ENCODE results near the gene SH3PXD2B.

The SH3PXD2B gene

DNA sequence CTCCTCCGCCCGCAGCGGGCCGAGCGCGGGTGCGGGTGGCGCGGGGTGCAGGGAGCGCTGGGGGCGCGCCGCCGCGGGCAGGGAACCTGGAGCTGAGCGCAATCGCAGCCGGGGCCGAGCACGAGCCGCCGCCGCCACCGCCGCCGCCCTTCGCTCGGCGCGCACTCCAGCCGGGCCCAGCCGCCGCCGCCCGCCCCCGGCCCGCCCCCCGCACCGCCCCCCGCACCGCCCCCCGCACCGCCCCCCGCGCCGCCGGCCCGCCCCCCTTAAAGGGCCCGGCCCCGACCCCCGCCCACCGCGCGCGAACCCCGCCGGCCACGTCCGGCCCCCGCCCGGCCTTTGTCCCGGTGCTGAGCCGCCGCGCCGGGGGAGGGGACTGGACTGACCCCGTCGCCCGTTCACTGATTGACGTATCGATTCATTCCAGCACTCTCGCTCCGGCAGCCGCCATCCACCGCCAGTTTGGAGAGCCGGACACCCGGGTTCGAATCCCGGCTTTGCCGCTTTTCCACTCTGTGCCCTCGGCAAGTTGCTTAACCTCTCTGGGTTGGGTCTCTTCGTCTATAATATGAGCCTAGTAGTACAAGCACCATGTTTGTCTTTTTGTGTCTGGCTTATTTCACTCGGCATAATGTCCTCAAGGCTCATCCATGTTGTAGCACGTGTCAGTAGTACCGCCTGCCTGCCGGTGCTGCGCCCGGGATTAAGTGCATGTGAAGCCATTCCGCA, at the start of gene SH3PXD2B:
Gene SH3PXD2B, minus strand, starts transcription at position 168 of the 729 bp plus-strand sequence. CDS start 173 bp downstream, outside the sequence.
- DNase-seq = peak; percentile 62
- no peak within 1 kb of the TSS for H3K27ac Mint-ChIP-seq
- peak within 1 kb of the TSS; percentile 63 for H3K4me3 Mint-ChIP-seq
- CTCF ChIA-PET = no interaction called here
- H3K27me3 Mint-ChIP-seq = peaks cover 60% of the 10 kb centered on the region
- peaks cover 12% of the 10 kb centered on the region for H3K4me1 Mint-ChIP-seq
- H3K9me3 Mint-ChIP-seq = no peaks in the 10 kb centered on the region
- H3K36me3 Mint-ChIP-seq = no peaks in the 10 kb centered on the region

DNA sequence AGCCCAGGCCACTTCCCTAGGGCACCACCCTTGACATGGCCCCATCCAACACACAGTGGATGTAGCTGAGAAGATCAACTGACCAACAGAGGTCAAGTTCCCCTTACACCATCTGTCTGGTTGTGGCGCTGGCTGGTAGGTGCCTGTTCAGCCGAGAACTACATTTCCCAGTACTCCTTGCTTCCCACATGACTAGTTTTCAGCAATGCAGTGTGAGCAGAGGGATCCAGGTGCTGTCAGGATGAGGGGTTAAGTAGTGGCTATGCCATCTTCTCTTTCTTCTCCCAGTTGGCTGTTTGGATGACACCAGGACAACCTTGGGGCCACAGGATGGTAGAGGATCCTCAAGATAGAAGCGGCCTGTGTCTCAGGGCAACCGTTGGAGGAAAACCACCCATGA, 48.6 kb upstream of the SH3PXD2B start:
- peaks cover 14% of the 10 kb centered on the region for H3K27me3 Mint-ChIP-seq
- no peaks in the 10 kb centered on the region for H3K9me3 Mint-ChIP-seq
- CTCF ChIA-PET = no interaction called here
- no peak overlapping the region for H3K4me3 Mint-ChIP-seq
- H3K27ac Mint-ChIP-seq = no peak overlapping the region
- no peaks in the 10 kb centered on the region for H3K4me1 Mint-ChIP-seq
- DNase-seq = no peak
- H3K36me3 Mint-ChIP-seq = no peaks in the 10 kb centered on the region

DNA sequence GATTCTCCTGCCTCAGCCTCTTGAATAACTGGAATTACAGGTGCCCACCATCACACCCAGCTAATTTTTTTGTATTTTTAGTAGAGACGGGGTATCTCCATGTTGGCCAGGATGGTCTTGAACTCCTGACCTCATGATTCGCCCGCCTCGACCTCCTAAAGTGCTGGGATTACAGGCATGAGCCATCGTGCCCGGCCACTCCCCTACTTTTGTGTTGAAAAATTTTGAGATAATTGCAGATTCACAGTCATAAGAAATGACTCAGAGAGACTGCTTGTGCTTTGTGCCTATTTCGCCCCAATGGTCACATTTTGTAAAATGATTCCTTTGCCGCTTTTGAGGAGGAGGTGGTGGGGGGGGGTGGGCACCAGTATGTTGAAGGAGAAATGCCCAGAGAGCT, 48.1 kb upstream of the SH3PXD2B start:
- no peak for DNase-seq
- no peaks in the 10 kb centered on the region for H3K4me1 Mint-ChIP-seq
- peaks cover 11% of the 10 kb centered on the region for H3K27me3 Mint-ChIP-seq
- no peaks in the 10 kb centered on the region for H3K36me3 Mint-ChIP-seq
- no peak overlapping the region for H3K4me3 Mint-ChIP-seq
- CTCF ChIA-PET = no interaction called here
- H3K9me3 Mint-ChIP-seq = no peaks in the 10 kb centered on the region
- no peak overlapping the region for H3K27ac Mint-ChIP-seq

DNA sequence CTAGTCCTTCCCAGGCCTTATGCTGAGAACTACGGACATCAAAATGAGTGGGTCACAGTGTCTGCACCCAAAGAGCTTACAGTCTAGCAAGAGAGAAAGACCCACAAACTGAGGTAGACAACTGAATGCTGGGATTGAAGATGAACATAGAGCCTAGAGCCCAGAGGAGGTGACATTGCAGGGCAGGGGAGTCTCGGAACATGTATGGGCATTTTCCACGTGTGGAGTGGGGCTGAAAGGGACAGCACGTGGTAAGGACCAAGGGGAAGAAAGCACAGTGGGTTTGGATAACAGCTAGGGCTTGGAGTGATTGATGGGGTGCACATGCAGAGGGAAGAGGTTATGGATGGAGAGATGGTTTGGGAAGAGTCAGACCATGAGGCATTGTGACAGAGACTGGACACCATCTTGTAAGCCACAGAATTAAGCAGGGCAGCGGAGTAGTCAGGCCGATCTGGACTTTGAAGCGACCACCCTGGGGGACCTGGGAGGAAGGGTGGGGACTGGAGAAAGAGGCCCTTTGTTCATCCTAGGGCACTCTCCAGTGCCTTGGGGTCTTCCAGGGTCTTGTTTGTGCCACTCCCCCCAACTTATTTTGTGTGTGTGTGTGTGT, 47.5 kb upstream of the SH3PXD2B start:
- CTCF ChIA-PET = interaction anchor here (1.7 kb wide), 1 partner anchor 20 kb away, joined by 4 read pairs; no protein-coding TSS in a partner anchor
- peaks cover 16% of the 10 kb centered on the region for H3K27me3 Mint-ChIP-seq
- no peaks in the 10 kb centered on the region for H3K9me3 Mint-ChIP-seq
- H3K27ac Mint-ChIP-seq = no peak overlapping the region
- no peak for DNase-seq
- no peaks in the 10 kb centered on the region for H3K4me1 Mint-ChIP-seq
- no peaks in the 10 kb centered on the region for H3K36me3 Mint-ChIP-seq
- H3K4me3 Mint-ChIP-seq = no peak overlapping the region

DNA sequence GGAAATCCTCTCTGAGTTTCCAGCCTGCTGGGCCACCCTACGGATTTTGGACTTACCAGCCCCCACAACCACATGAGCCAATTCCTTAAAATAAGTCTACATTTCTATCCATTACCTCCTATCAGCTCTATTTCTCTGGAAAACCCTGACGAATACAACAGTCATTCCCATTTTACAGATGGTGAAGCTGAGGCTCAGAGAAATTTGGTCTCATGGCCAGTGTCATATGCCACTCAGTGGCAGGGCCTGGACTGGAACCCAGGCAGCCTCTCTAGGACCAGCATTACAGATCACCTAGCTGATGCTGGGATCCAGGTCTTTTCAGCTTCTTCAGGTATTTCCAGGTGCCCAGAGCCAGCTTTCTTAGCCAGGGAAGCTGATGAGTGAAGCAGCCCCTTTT, 45.0 kb upstream of the SH3PXD2B start:
- Mint-ChIP-seq H3K27ac (no peak overlapping the region), H3K9me3 (no peaks in the 10 kb centered on the region)

DNA sequence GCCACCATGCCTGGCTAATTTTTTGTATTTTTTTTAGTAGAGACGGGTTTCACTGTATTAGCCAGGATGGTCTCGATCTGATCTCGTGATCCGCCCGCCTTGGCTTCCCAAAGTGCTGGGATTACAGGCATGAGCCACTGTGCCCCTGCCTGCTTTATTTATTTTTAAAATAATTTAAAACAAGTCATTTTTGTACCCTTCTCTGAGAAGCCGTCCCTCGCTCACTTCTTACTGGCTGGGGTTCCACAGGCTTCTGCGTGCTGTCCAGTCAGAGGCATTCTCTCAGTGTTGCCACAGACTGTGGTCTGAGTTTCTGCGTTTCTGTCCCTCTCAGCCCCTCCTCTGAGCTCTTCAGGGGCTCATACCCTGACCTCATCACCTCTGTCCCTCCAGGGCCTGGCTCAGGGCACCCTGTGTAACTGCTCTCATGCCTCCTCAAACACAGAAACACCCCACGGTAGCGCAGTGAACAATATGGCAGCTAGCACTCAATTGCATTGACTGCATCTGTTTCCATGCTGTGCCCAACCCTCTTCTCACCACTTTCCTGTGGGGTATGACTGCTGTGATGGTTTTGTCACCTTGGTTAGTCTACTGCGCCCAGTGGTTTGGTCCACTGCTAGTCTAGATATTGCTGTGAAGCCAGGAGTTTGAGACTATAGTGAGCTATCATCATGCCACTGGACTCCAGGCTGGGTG, 44.3 kb upstream of the SH3PXD2B start:
- DNase-seq = no peak

More for the DNA sequence above, 45.0 kb upstream of the SH3PXD2B start:
- H3K4me1 Mint-ChIP-seq = no peaks in the 10 kb centered on the region
- H3K4me3 Mint-ChIP-seq = no peak overlapping the region
- CTCF ChIA-PET = no interaction called here
- no peak for DNase-seq
- H3K36me3 Mint-ChIP-seq = no peaks in the 10 kb centered on the region
- H3K27me3 Mint-ChIP-seq = peaks cover 22% of the 10 kb centered on the region

DNA sequence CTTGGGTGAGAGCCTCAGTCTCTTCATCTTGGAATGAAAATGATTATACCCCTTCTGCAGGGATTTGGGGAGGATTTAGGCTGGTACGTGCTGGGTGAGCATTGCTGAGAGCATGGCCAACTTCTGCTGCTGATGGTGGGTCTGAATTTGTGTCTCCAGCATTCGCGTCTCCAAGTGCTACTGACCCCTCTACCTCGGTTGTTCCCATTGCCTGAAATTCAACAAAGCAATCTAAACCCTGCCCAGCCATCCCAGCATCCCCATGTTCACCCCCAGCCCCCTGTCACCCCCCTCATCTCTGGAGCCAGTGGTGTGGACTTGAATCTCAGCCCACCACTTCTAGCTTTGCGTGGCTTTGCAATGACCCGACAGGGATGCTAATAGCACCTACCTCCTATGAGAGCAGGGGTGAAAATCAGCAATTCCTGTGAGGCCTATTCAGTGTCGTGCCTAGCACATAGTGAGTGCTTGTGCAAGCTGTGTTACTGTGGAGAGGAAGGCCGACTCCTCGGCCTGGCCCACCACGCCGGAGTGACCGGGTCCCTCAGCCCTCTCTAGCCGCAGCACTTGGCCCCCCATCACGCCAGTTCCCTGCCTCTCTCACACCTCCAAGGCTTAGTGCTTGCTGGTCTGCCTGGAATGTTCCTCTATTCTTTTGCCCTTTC, 43.4 kb upstream of the SH3PXD2B start:
- Mint-ChIP-seq H3K27ac (no peak overlapping the region), H3K4me1 (no peaks in the 10 kb centered on the region), H3K36me3 (no peaks in the 10 kb centered on the region), H3K4me3 (no peak overlapping the region), H3K9me3 (no peaks in the 10 kb centered on the region), H3K27me3 (peaks cover 27% of the 10 kb centered on the region)
- no peak for DNase-seq
- CTCF ChIA-PET = no interaction called here

More for the DNA sequence above, 44.3 kb upstream of the SH3PXD2B start:
- Mint-ChIP-seq H3K27ac (no peak overlapping the region), H3K9me3 (no peaks in the 10 kb centered on the region), H3K36me3 (no peaks in the 10 kb centered on the region), H3K27me3 (peaks cover 25% of the 10 kb centered on the region), H3K4me1 (no peaks in the 10 kb centered on the region), H3K4me3 (no peak overlapping the region)
- CTCF ChIA-PET = no interaction called here

DNA sequence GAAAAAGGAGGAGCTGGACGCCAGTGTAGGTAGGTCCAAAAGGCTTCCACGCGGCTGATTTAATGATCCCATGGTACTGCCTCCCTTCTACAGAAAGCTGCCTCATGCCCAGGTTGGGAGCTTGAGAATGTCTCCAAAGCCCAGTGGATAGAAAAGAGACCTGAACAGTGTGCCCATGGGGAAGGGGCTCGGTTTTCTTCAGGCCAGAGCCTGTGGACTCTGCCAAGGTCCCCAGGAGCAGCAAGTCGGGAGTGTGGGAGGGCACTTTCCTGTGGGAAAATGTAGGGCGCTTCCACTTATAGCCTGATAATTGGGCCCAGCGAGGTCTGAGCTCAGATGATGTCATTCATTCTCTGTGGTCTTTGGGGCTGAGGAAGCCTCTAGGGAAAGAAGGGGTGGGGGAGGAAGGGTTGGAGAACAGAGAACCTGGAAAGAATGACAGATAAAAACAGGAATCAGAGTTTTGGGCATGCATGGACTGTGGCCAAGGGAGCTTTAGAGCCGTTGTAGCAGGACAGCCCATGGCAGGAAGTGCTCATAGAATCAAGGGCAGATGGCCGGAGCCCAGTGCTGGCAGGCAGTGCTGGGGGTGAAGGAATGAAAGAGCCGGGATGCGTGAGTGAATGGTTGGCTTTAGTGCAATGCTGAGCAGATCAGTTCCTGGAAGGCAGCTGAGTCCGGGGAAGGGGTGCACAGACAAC, 42.5 kb upstream of the SH3PXD2B start:
- no peaks in the 10 kb centered on the region for H3K4me1 Mint-ChIP-seq
- no peak overlapping the region for H3K4me3 Mint-ChIP-seq
- H3K27me3 Mint-ChIP-seq = peaks cover 26% of the 10 kb centered on the region
- no peaks in the 10 kb centered on the region for H3K36me3 Mint-ChIP-seq
- no peaks in the 10 kb centered on the region for H3K9me3 Mint-ChIP-seq
- no peak for DNase-seq
- CTCF ChIA-PET = interaction anchor here (0.6 to 1.5 kb wide), 2 partner anchors 125 to 436 kb away, joined by 3 read pairs; no protein-coding TSS in a partner anchor
- no peak overlapping the region for H3K27ac Mint-ChIP-seq

DNA sequence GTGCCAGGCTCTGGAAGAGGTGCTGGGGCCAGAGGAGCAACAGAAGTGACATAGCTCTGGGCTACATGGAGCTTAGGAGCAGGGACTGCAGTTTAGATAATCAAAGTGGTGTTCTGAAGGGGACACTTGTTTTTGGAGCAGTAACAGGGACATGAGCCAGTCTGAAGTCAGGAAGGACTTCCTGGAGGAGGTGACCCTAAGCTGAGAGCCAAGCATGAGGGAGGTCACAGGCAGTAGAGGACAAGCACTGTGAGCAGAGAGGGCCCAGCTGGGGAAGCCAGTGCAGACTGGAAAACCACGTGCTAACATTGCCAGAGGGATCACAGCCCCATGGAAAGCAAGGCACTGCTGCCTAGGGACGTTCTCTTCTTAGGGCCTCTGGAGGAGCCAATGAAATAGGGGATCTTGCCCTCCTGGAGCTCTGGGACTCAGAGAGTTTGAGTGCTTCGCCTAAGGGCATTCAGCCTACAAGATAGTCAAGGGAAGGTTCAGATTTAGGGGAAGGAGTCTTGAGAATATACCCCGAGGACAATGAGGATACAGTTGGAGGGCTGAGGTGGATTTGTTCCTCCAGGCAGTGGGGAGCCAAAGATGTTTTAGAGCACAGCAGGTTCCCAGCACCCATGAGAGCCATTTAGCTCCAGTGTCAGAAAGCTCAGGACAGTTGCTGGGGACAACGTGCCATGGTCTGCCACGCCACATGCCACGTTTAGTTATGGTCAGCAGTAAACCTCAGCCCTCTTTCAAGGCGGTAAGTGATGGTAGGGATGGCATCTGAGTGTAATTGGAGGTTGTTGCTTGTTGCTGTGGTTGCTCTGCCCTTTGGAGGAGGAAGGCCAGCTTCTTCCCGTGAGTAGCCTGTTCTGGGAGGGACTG, 40.5 kb upstream of the SH3PXD2B start:
- Mint-ChIP-seq H3K27me3 (peaks cover 24% of the 10 kb centered on the region), H3K4me3 (no peak overlapping the region), H3K36me3 (no peaks in the 10 kb centered on the region), H3K9me3 (no peaks in the 10 kb centered on the region), H3K4me1 (no peaks in the 10 kb centered on the region), H3K27ac (no peak overlapping the region)
- DNase-seq = no peak
- CTCF ChIA-PET = interaction anchor here (1.5 kb wide), 1 partner anchor 438 kb away, joined by 3 read pairs; no protein-coding TSS in a partner anchor

DNA sequence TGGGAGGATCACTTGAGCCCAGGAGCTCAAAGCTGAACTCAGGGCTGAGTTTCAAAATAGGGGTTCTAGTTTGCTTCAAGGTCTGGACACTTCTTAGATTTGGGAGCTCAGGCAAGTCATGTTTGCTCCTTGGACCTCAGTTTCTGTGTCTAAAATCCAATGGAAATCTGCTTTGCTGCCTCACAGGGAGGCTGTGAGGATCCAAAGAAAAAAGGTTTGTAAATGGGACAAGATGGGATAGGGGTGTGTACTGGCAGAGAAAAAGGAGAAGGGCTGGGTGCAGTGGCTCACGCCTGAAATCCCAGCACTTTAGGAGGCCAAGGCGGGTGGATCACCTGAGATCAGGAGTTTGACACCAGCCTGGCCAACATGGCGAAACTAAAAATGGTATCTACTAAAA, 39.6 kb upstream of the SH3PXD2B start:
- CTCF ChIA-PET = no interaction called here
- peaks cover 28% of the 10 kb centered on the region for H3K27me3 Mint-ChIP-seq
- no peak overlapping the region for H3K27ac Mint-ChIP-seq
- no peak overlapping the region for H3K4me3 Mint-ChIP-seq
- no peaks in the 10 kb centered on the region for H3K4me1 Mint-ChIP-seq
- no peaks in the 10 kb centered on the region for H3K36me3 Mint-ChIP-seq
- no peaks in the 10 kb centered on the region for H3K9me3 Mint-ChIP-seq
- no peak for DNase-seq

DNA sequence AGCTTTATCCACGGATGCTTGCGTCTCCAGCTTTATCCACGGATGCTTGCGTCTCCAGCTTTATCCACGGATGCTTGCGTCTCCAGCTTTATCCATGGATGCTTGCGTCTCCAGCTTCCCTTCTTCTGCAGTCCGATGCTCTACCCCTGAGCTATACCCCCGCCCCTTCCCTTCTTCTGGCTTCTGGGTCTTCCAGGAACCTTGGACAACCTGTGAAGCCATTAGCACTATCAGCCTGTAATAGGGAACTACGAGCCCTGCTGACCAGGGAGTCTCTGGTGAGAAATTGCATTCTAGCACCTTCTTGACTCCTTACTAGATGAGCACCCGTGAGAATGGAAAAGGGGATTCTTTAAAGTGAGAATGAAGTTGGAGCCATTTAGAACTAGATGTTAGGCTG, 39.1 kb upstream of the SH3PXD2B start:
- Mint-ChIP-seq H3K36me3 (no peaks in the 10 kb centered on the region), H3K27ac (no peak overlapping the region), H3K27me3 (peaks cover 28% of the 10 kb centered on the region), H3K4me3 (no peak overlapping the region), H3K9me3 (no peaks in the 10 kb centered on the region), H3K4me1 (no peaks in the 10 kb centered on the region)
- CTCF ChIA-PET = no interaction called here
- no peak for DNase-seq

DNA sequence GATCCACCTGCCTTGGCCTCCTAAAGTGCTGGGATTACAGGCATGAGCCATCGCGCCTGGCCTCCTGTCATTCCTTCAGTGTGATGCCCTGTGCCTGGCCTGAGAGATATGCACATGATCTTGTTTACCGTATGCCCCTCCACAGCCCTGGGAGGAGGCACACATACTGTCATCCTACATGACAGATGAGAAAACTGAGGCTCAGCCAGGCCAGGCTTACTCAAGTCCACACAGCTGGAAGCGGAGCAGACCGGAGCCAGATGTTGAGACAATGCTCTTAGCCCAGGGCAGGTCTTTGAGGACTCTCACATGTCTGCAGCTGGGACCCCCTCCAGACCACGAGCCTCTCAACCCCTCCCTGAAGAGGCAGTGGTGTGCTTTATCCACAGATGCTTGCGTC, 38.7 kb upstream of the SH3PXD2B start:
- Mint-ChIP-seq H3K27me3 (peaks cover 28% of the 10 kb centered on the region), H3K36me3 (no peaks in the 10 kb centered on the region), H3K27ac (no peak overlapping the region), H3K4me1 (no peaks in the 10 kb centered on the region), H3K4me3 (no peak overlapping the region), H3K9me3 (no peaks in the 10 kb centered on the region)
- DNase-seq = no peak
- CTCF ChIA-PET = no interaction called here

DNA sequence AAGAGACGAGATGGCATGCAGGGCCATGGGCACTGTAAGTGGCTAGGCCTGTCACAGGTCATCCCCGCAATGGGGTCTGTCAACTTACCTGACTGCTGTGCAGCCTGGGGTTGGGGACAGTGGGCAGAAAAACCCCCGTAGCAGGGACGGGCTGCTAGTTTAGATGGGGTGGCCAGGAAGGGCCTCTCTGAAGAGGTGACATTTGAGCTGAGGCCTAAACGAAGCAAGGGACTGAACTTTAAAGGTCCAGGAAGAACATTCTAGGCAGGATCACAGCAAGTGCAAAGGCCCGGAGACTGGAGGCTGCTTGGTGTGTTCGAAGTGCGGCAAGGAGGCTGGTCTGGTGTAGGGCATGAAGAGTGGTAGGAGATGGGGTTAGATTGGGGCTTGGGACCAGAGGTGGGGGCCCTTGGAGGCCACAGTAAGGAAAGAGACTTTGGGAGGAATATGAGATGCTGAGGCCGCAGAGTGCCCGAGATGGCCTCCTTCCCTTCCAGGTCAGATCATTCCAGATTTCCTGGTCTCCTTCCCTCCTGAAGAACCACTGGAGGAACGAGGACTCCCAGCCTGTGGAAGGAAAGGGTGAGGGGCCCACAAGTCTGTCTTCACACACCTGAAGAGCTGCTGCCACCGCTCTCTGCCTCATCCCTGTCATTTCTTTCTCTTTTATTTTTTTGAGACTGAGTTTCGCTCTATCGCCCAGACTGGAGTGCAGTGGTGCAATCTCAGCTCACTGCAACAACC, 37.9 kb upstream of the SH3PXD2B start:
- no peak overlapping the region for H3K4me3 Mint-ChIP-seq
- H3K27me3 Mint-ChIP-seq = peaks cover 28% of the 10 kb centered on the region
- H3K36me3 Mint-ChIP-seq = no peaks in the 10 kb centered on the region
- H3K4me1 Mint-ChIP-seq = no peaks in the 10 kb centered on the region
- no peak overlapping the region for H3K27ac Mint-ChIP-seq
- CTCF ChIA-PET = no interaction called here
- no peaks in the 10 kb centered on the region for H3K9me3 Mint-ChIP-seq
- DNase-seq = no peak

Measured in activated naive CD4-positive, alpha-beta T cell treated with anti-CD3 and anti-CD28 coated beads, Interleukin-2, amount 10 ng/mL, durations not matched to agents 7 days and 5 days (primary cell).